PC-9 (cell line): Measurements from ENCODE around the gene ABTB2. TPM values are rescaled to one million over a fixed set of nuclear protein-coding genes. Genes with fewer than 3 reads are reported as not detected.

Source experiments
- BruUV-seq: library from RNA; stranded (reverse); fragments of 400-500 nt; replicated peaks from 2 replicates; lab custom pipeline; 2021; lab: Mats Ljungman, UMichigan
- CTCF ChIA-PET: fragments of 300-600 bp; sonication (Branson Sonifier 250); formaldehyde crosslinking; loops from one replicate; lab custom pipeline; 2022; ENCODE audit warnings: antibody characterized with exemption; lab: Charles Lee
- POLR2A ChIA-PET: fragments of 300-600 bp; sonication (Branson Sonifier 250); formaldehyde crosslinking; loops from one replicate; lab custom pipeline; 2022; ENCODE audit warnings: antibody characterized with exemption; ENCODE audit not compliant: unreplicated experiment; lab: Charles Lee
- DNase-seq, 2 experiments: peaks; one replicate each; pipeline versions ENCODE4 v3.0.0 to v3.0.0-alpha.2; 2015 to 2022; ENCODE audit warnings: mixed read lengths in 1 of 2
- H2AFZ ChIP-seq: fragments of 200-600 bp; sonication (generic); 2 replicates; pipeline ENCODE4 v1.8.1; 2017; ENCODE audit warnings: antibody characterized with exemption
- H3F3A ChIP-seq: fragments of 200-600 bp; sonication (generic); 2 replicates; pipeline ENCODE4 v1.8.1; 2017; ENCODE audit warnings: antibody characterized with exemption, mild to moderate bottlenecking, low read depth; ENCODE audit not compliant: insufficient read depth
- H3K27ac ChIP-seq: fragments of 200-600 bp; sonication (generic); 2 replicates; pipeline ENCODE4 v1.6.1; 2016; ENCODE audit warnings: mixed run types
- H3K27me3 ChIP-seq: fragments of 200-600 bp; sonication (generic); 2 replicates; pipeline ENCODE4 v1.6.1; 2016; ENCODE audit warnings: low read depth, mixed run types; ENCODE audit not compliant: insufficient read depth
- H3K36me3 ChIP-seq: fragments of 200-600 bp; sonication (generic); 2 replicates; pipeline ENCODE4 v1.6.1; 2016; ENCODE audit warnings: low read depth, mixed run types
- H3K4me1 ChIP-seq: fragments of 200-600 bp; sonication (generic); replicated peaks from 2 replicates; pipeline ENCODE4 v1.6.1; 2016; ENCODE audit warnings: mixed run types; ENCODE audit not compliant: insufficient read depth
- H3K4me2 ChIP-seq: fragments of 200-600 bp; sonication (generic); 2 replicates; pipeline ENCODE4 v1.6.1; 2017; ENCODE audit warnings: mixed run types
- H3K4me3 ChIP-seq: fragments of 200-600 bp; sonication (generic); 2 replicates; pipeline ENCODE4 v1.6.1; 2016; ENCODE audit warnings: mixed run types
- H3K79me2 ChIP-seq: fragments of 200-600 bp; sonication (generic); 2 replicates; pipeline ENCODE4 v1.6.1; 2017; ENCODE audit warnings: low read depth, mixed run types
- H3K9me2 ChIP-seq: fragments of 200-600 bp; sonication (generic); 2 replicates; pipeline ENCODE4 v1.8.1; 2017; ENCODE audit warnings: mild to moderate bottlenecking; ENCODE audit not compliant: insufficient read depth
- H3K9me3 ChIP-seq: fragments of 200-600 bp; sonication (generic); 2 replicates; pipeline ENCODE4 v1.8.1; 2016; ENCODE audit warnings: low read depth; ENCODE audit not compliant: insufficient read depth
- H4K20me1 ChIP-seq: fragments of 200-600 bp; sonication (generic); 2 replicates; pipeline ENCODE4 v1.8.1; 2017; ENCODE audit not compliant: insufficient read depth
- CTCF ChIP-seq: fragments of 200-600 bp; sonication (generic); conservative IDR thresholded peaks from 2 replicates; pipeline ENCODE4 v1.6.1; 2017; ENCODE audit warnings: mixed run types, antibody characterized with exemption, mild to moderate bottlenecking, moderate library complexity
- EZH2 ChIP-seq: fragments of 200-600 bp; sonication (generic); IDR thresholded peaks from 2 replicates; pipeline ENCODE4 v1.8.0; 2017; ENCODE audit warnings: antibody characterized with exemption, low read depth
- intact Hi-C: fragments of 100-400 bp; cut with micrococcal nuclease; formaldehyde crosslinking; loops from one replicate; pipeline ENCODE4 v1.10.0; 2022; ENCODE audit not compliant: unreplicated experiment
- total RNA-seq: library from RNA; stranded (reverse); gene quantifications from 2 replicates; pipeline ENCODE4 v1.2.3, GENCODE V29; 2021

The ABTB2 gene
- total RNA-seq, 1 experiment from 2014 or later: 12.9 TPM

GRCh38 chr11:34140149-34140548, 217.7 kb downstream of the ABTB2 start:
- Histone ChIP-seq H3K27me3 (no peaks in the 10 kb centered on the region), H3K9me2 (no peaks in the 10 kb centered on the region), H3K27ac (no peak overlapping the region), H3F3A (no peaks in the 10 kb centered on the region; the same call in 1 of the 2 replicates), H3K4me1 (no peaks in the 10 kb centered on the region), H4K20me1 (no peaks in the 10 kb centered on the region), H3K79me2 (no peaks in the 10 kb centered on the region), H3K36me3 (0 out of 2 replicates have a peak, but pooled peaks cover 34% of the 10 kb centered on the region), H3K4me2 (no peak overlapping the region), H3K9me3 (no peaks in the 10 kb centered on the region), H3K4me3 (no peak overlapping the region), H2AFZ (no peak overlapping the region)
- POLR2A ChIA-PET: interaction anchor here (0.7 kb wide), 1 partner anchor 184 kb away, joined by 5 read pairs; no protein-coding TSS in a partner anchor
- TF ChIP-seq CTCF (no peak), EZH2 (no peak)
- CTCF ChIA-PET: interaction anchor here (1.0 kb wide), 1 partner anchor 66 kb away, joined by 4 read pairs; no protein-coding TSS in a partner anchor
- BruUV-seq: no TSS peak
- DNase-seq: no peak
- intact Hi-C loops: no loop called here

- no TSS peak for BruUV-seq
- Histone ChIP-seq H3K36me3 (0 out of 2 replicates have a peak, but pooled peaks cover 26% of the 10 kb centered on the region), H3K27ac (no peak overlapping the region), H3K9me3 (no peaks in the 10 kb centered on the region), H2AFZ (no peak overlapping the region), H3K79me2 (no peaks in the 10 kb centered on the region), H3K4me3 (no peak overlapping the region), H3K9me2 (no peaks in the 10 kb centered on the region), H4K20me1 (no peaks in the 10 kb centered on the region), H3K27me3 (no peaks in the 10 kb centered on the region), H3F3A (no peaks in the 10 kb centered on the region), H3K4me1 (no peaks in the 10 kb centered on the region), H3K4me2 (no peak overlapping the region)
- ChIA-PET POLR2A (no interaction called here), CTCF (no interaction called here)
- intact Hi-C loops: no loop called here
- TF ChIP-seq EZH2 (no peak), CTCF (no peak)
- DNase-seq: no peak
These were observed 218.5 kb downstream of the ABTB2 start for GRCh38 chr11:34139346-34139745.

- no peak for DNase-seq
- no peaks in the 10 kb centered on the region for H3F3A ChIP-seq
- no peaks in the 10 kb centered on the region for H3K9me3 ChIP-seq
- ChIA-PET POLR2A (no interaction called here), CTCF (no interaction called here)
- H3K4me3 ChIP-seq: no peak overlapping the region
- H4K20me1 ChIP-seq: no peaks in the 10 kb centered on the region
- no peak overlapping the region for H3K27ac ChIP-seq
- H3K79me2 ChIP-seq: no peaks in the 10 kb centered on the region
- H3K9me2 ChIP-seq: no peaks in the 10 kb centered on the region
- H3K4me2 ChIP-seq: no peak overlapping the region
- H3K4me1 ChIP-seq: no peaks in the 10 kb centered on the region
- H3K27me3 ChIP-seq: no peaks in the 10 kb centered on the region
- intact Hi-C loops: no loop called here
- H2AFZ ChIP-seq: no peak overlapping the region
- TF ChIP-seq CTCF (no peak), EZH2 (no peak)
- no TSS peak for BruUV-seq
- peaks cover 20% of the 10 kb centered on the region; the same call in 1 of the 2 replicates for H3K36me3 ChIP-seq
These were observed 221.4 kb downstream of the ABTB2 start for GRCh38 chr11:34136420-34136819.
